Activated CD4-positive, CD25-positive, alpha-beta regulatory T cell (primary cell): Measurements from ENCODE around the gene CNTN5.
"Not testable (repeated sequence)": the region's sequence is repeated elsewhere in the genome, so short reads cannot be mapped to it uniquely, and the experiment has no call there.

Experiments used
- DNase-seq, 4 experiments: peaks; one replicate each; lab custom pipeline; 2025; lab: John Stamatoyannopoulos, UW

CNTN5 gene

GRCh38 chr11:99020352-99021225, at the start of gene CNTN5:
TSS of gene CNTN5 (plus strand) at chr11:99020949.
- DNase-seq = no peak

- DNase-seq = no peak
Observed at GRCh38 chr11:98979205-98979604, 41.5 kb upstream of the CNTN5 start.

GRCh38 chr11:99015634-99016454, 4.9 kb upstream of the CNTN5 start:
- no peak for DNase-seq

GRCh38 chr11:99019696-99020095, 1.1 kb upstream of the CNTN5 start:
- no peak for DNase-seq

- no peak for DNase-seq
Observed at GRCh38 chr11:99037057-99037456, 16.3 kb downstream of the CNTN5 start.

GRCh38 chr11:99063331-99063730, 42.6 kb downstream of the CNTN5 start:
- DNase-seq = no peak

GRCh38 chr11:99065121-99065520, 44.4 kb downstream of the CNTN5 start:
- no peak for DNase-seq

GRCh38 chr11:99066618-99067317, 46.0 kb downstream of the CNTN5 start:
- DNase-seq = no peak

GRCh38 chr11:99068832-99069231, 48.1 kb downstream of the CNTN5 start:
- no peak for DNase-seq

GRCh38 chr11:99069856-99070444, 49.2 kb downstream of the CNTN5 start:
- no peak for DNase-seq

- no peak for DNase-seq
Observed at GRCh38 chr11:99079576-99079975, 58.8 kb downstream of the CNTN5 start.

- DNase-seq = no peak
Observed at GRCh38 chr11:99080154-99080553, 59.4 kb downstream of the CNTN5 start.

GRCh38 chr11:99098258-99098657, 77.5 kb downstream of the CNTN5 start:
- DNase-seq = no peak

GRCh38 chr11:99098751-99099150, 78.0 kb downstream of the CNTN5 start:
- DNase-seq = no peak

- DNase-seq = no peak
Observed at GRCh38 chr11:99117603-99118002, 96.9 kb downstream of the CNTN5 start.

GRCh38 chr11:99133862-99134261, 113.1 kb downstream of the CNTN5 start:
- DNase-seq = not testable (repeated sequence)

GRCh38 chr11:99135508-99135907, 114.8 kb downstream of the CNTN5 start:
- no peak for DNase-seq

GRCh38 chr11:99142237-99142636, 121.5 kb downstream of the CNTN5 start:
- no peak for DNase-seq

- no peak for DNase-seq
Observed at GRCh38 chr11:99148352-99148751, 127.6 kb downstream of the CNTN5 start.

GRCh38 chr11:99154277-99154676, 133.5 kb downstream of the CNTN5 start:
- DNase-seq = no peak

- no peak for DNase-seq
Observed at GRCh38 chr11:99160447-99160846, 139.7 kb downstream of the CNTN5 start.

GRCh38 chr11:99162819-99163218, 142.1 kb downstream of the CNTN5 start:
- no peak for DNase-seq
